Vagina (tissue), 2 donors: ENCODE measurements around the gene C12orf57.

Experiments used
- POLR2A ChIP-seq, 2 donors: fragments of 450-650 bp; IDR thresholded peaks; one replicate each; pipeline ENCODE4 v1.6.1; 2017; ENCODE audit warnings: antibody characterized with exemption in 2 of 2, mild to moderate bottlenecking in 2 of 2, moderate library complexity in 2 of 2
- POLR2AphosphoS5 ChIP-seq, 2 donors: sonication (generic); formaldehyde crosslinking; IDR thresholded peaks; one replicate each; pipeline ENCODE4 v1.9.0; 2017; ENCODE audit warnings: antibody characterized with exemption in 2 of 2, mild to moderate bottlenecking in 2 of 2, low read depth in 1 of 2; ENCODE audit not compliant: insufficient read depth in 1 of 2
- TF ChIP-seq, protein P1 (sequence below), 3 experiments: fragments of 450-650 bp in 2 of 3; fragments of 200-600 bp in 1 of 3; sonication (generic) in 1 of 3; IDR thresholded peaks; one replicate each; pipeline ENCODE4 v1.5.1; 2017 to 2019; ENCODE audit warnings: antibody characterized with exemption in 3 of 3, mild to moderate bottlenecking in 2 of 3, moderate library complexity in 2 of 3

DNA sequence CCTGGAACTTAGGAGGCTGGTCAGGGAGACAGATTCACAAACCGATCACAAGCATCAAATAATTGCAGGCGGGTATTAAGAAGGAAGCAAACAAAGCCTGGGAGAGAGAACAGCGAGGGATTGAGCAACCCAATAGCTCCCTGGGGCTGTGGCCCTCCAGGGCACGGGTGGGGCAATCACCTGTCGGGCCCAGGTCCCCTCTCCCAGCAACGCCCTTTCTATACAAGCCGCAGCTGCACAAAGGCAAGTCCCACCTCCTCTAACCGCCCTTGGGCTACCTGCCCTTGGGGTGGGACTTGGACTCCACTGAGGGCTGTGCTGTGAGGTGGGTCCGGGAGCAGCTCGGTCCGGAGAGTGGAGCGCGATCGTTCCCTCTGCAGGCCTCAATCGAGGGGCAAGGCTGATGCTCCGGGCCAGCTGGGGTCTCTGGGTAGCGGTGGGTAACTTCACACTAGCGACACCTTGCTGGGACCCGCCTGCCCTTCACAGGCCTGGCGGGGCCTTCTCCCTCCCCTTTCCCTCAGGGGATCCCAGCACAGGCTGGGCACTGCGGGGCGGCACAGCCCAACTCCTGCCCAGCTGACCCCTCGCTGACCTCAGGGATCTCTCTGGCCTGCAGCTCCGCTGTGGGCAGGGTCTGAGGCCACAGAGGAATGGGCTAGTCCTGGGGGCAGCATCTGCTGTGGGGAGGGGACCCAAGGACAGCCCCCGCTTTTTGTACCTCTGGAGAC lies 18.6 kb downstream of the C12orf57 start:
- no peak for TF ChIP-seq POLR2A (IDR thresholded peaks at IDR 0.05)
- TF ChIP-seq, protein P1, sequence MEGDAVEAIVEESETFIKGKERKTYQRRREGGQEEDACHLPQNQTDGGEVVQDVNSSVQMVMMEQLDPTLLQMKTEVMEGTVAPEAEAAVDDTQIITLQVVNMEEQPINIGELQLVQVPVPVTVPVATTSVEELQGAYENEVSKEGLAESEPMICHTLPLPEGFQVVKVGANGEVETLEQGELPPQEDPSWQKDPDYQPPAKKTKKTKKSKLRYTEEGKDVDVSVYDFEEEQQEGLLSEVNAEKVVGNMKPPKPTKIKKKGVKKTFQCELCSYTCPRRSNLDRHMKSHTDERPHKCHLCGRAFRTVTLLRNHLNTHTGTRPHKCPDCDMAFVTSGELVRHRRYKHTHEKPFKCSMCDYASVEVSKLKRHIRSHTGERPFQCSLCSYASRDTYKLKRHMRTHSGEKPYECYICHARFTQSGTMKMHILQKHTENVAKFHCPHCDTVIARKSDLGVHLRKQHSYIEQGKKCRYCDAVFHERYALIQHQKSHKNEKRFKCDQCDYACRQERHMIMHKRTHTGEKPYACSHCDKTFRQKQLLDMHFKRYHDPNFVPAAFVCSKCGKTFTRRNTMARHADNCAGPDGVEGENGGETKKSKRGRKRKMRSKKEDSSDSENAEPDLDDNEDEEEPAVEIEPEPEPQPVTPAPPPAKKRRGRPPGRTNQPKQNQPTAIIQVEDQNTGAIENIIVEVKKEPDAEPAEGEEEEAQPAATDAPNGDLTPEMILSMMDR (IDR thresholded peaks at IDR 0.05) = no peak
- no peak for TF ChIP-seq POLR2AphosphoS5 (IDR thresholded peaks at IDR 0.05; ENCODE audit: insufficient read depth in 1 of 2, low read depth in 1 of 2)
